Activated CD4-positive, alpha-beta T cell treated with anti-CD3 and anti-CD28 coated beads, Interleukin-2, amount 50 U/mL, for 48 hours (primary cell): ENCODE data around the gene APOL1.

Experiments used
- DNase-seq, 2 experiments: peaks; one replicate each; pipeline ENCODE4 v3.0.0-alpha.2; 2020

Gene APOL1

GRCh38 chr22:36294801-36295200 is 41.9 kb downstream of the APOL1 start:
- no peak for DNase-seq

GRCh38 chr22:36295247-36295646 is 42.3 kb downstream of the APOL1 start:
- DNase-seq, result no peak

GRCh38 chr22:36296690-36297089 is 43.8 kb downstream of the APOL1 start:
- DNase-seq, result no peak

- DNase-seq, result no peak
Measured at GRCh38 chr22:36297568-36297967, 44.6 kb downstream of the APOL1 start.

- no peak for DNase-seq
Measured at GRCh38 chr22:36298118-36298517, 45.2 kb downstream of the APOL1 start.

- DNase-seq, result no peak
Measured at GRCh38 chr22:36298601-36299000, 45.7 kb downstream of the APOL1 start.

GRCh38 chr22:36299295-36299694 is 46.4 kb downstream of the APOL1 start:
- no peak for DNase-seq

GRCh38 chr22:36299911-36300310 is 47.0 kb downstream of the APOL1 start:
- DNase-seq, result no peak

GRCh38 chr22:36300396-36301212 is 47.7 kb downstream of the APOL1 start:
- DNase-seq, result no peak

- DNase-seq, result peak; percentile 83 to 87
Measured at GRCh38 chr22:36301384-36301828, 48.5 kb downstream of the APOL1 start.

- no peak for DNase-seq
Measured at GRCh38 chr22:36301851-36302250, 48.9 kb downstream of the APOL1 start.

- no peak for DNase-seq
Measured at GRCh38 chr22:36302439-36303114, 49.6 kb downstream of the APOL1 start.

- no peak for DNase-seq
Measured at GRCh38 chr22:36303115-36303467, 50.2 kb downstream of the APOL1 start.

- no peak for DNase-seq
Measured at GRCh38 chr22:36303874-36304273, 50.9 kb downstream of the APOL1 start.

GRCh38 chr22:36304429-36304828 is 51.5 kb downstream of the APOL1 start:
- no peak for DNase-seq

- no peak for DNase-seq
Measured at GRCh38 chr22:36305813-36306212, 52.9 kb downstream of the APOL1 start.

GRCh38 chr22:36306227-36306626 is 53.3 kb downstream of the APOL1 start:
- no peak for DNase-seq

GRCh38 chr22:36308880-36309279 is 55.9 kb downstream of the APOL1 start:
- no peak for DNase-seq

- no peak for DNase-seq
Measured at GRCh38 chr22:36311386-36312085, 58.6 kb downstream of the APOL1 start.

- DNase-seq, result no peak
Measured at GRCh38 chr22:36315325-36315724, 62.4 kb downstream of the APOL1 start.

GRCh38 chr22:36316419-36316818 is 63.5 kb downstream of the APOL1 start:
- no peak for DNase-seq
